Adrenal gland (tissue), 12 donors: ENCODE data around the gene CDK2AP2. TPM values are rescaled to one million over a fixed set of nuclear protein-coding genes. Genes with fewer than 3 reads are reported as not detected.

Source experiments
- DNase-seq, 7 donors: peaks; one replicate each; pipeline ENCODE4 v3.0.0-alpha.2; 2019 to 2020
- H3K27ac ChIP-seq, 5 donors: fragments of 200-600 bp; sonication (generic) in 4 of 5; 1 replicate in 3 of 5; 2 replicates in 2 of 5; pipeline versions ENCODE4 v1.5.1 to v1.8.0; 2016 to 2020; ENCODE audit warnings: mild to moderate bottlenecking in 1 of 5
- H3K27me3 ChIP-seq: fragments of 200-600 bp; 2 replicates; pipeline ENCODE4 v1.8.0; 2021
- H3K36me3 ChIP-seq, 2 donors: fragments of 200-600 bp; replicated peaks in 1 of 2; 1 replicate in 1 of 2; 2 replicates in 1 of 2; pipeline versions ENCODE4 v1.5.1 to v1.8.0; 2018 to 2022
- H3K4me1 ChIP-seq, 2 donors: fragments of 200-600 bp; replicated peaks in 1 of 2; 1 replicate in 1 of 2; 2 replicates in 1 of 2; pipeline versions ENCODE4 v1.5.1 to v1.8.0; 2018 to 2021
- H3K4me3 ChIP-seq, 4 donors: fragments of 200-600 bp; sonication (generic) in 3 of 4; one replicate each; pipeline ENCODE4 v1.5.1; 2016 to 2018
- H3K9me3 ChIP-seq, 3 donors: fragments of 200-600 bp; sonication (generic) in 1 of 3; replicated peaks in 1 of 3; 1 replicate in 2 of 3; 2 replicates in 1 of 3; pipeline versions ENCODE4 v1.5.1 to v1.8.0; 2016 to 2021
- POLR2A ChIP-seq, 2 donors: fragments of 450-650 bp; IDR thresholded peaks; one replicate each; pipeline ENCODE4 v1.6.1; 2017; ENCODE audit warnings: antibody characterized with exemption in 2 of 2, mild to moderate bottlenecking in 2 of 2, moderate library complexity in 1 of 2
- whole genome bisulfite sequencing, 4 donors: extraction: QIAGEN DNeasy Blood & Tissue Kit in 2 of 4; methylation state at CpG; one replicate each; pipeline versions ENCODE4 v1.1.5 to v1.1.7; 2013 to 2017; 5-methylcytosine and 5-hydroxymethylcytosine counted together
- intact Hi-C, 2 donors: fragments of 100-400 bp; cut with DNase I; formaldehyde crosslinking; loops; one replicate each; pipeline versions ENCODE4 v1.14.1 to v1.15.0; 2022 to 2023
- polyA plus RNA-seq, 3 donors: library from polyadenylated mRNA; stranded (reverse); fragments of 200-250 nt in 2 of 3; fragments of 350-450 nt in 1 of 3; fragmentation: Illumina TruSeq in 1 of 3; extraction: RNeasy Lipid Tissue Mini Kit (QIAGEN cat#74804) in 1 of 3; gene quantifications; one replicate each; pipeline ENCODE4 v1.2.3, GENCODE V29; 2013 to 2014
- total RNA-seq, 9 donors: library from RNA; depleted of rRNA in 4 of 9; stranded (reverse); fragments of >200 nt in 4 of 9; fragments of 120-200 nt in 1 of 9; fragmentation: NEBNext Ultra II Directional in 1 of 9; extraction: Animal tissue kit (Norgen Biotek cat#: 25700) in 1 of 9; gene quantifications; one replicate each; pipeline versions ENCODE4 v1.1.0 to v1.2.4, GENCODE V29; 2013 to 2023
- TF ChIP-seq, protein P1 (sequence below), 6 experiments: fragments of 450-650 bp in 4 of 6; fragments of 200-600 bp in 2 of 6; sonication (generic) in 1 of 6; IDR thresholded peaks; 1 replicate in 5 of 6; 2 replicates in 1 of 6; pipeline versions ENCODE4 v1.5.1 to v1.8.0; 2016 to 2021; ENCODE audit warnings: antibody characterized with exemption in 6 of 6, mild to moderate bottlenecking in 2 of 6, moderate library complexity in 1 of 6
- donor health status: healthy with polysubstance abuse.
- donor health status: Bipolar disorder and iron deficiency.
- donor health status: DM: yes; HTN: yes; CAD: no.
- donor health status: DM: no; HTN: no; CAD: no.
- donor health status: DM: no; HTN: no; CAD: no.
- donor health status: DM: yes; HTN: yes; CAD: no.

Gene CDK2AP2
- total and polyA plus RNA-seq, 12 donors = 34.0 to 218 (median 58.8) TPM

DNA sequence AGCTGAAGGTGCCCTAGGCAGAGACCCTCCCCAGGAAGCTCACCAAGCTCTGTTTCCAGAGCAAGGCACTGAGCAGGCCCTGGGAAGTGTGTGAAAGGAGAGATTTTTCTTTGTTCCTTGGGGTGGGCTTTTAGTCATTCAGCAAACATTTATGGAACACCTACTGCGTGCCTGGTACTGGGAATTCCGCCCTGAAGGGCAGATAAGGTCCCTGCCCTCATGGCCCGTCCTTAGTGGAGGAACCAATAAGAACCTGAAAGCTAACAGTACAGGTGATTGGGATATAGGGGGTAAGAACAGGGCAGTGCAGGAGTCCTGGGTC lies 42.8 kb downstream of the CDK2AP2 start:
- no peaks in the 10 kb centered on the region for H3K27me3 ChIP-seq
- peaks cover 25 to 44% of the 10 kb centered on the region in 2 donors for H3K4me1 ChIP-seq
- intact Hi-C loops = no loop called here
- WGBS, 4 donors = 43 to 63% (median 53%) methylated on average over 3 of the region's 3 CpGs
- peak overlapping the region; percentile 90 to 98 (median 93) for H3K27ac ChIP-seq
- DNase-seq = no peak
- H3K9me3 ChIP-seq = no peaks in the 10 kb centered on the region
- peak overlapping the region in 3 of 4 donors; percentile 37 to 74 (median 52) for H3K4me3 ChIP-seq
- no peaks in the 10 kb centered on the region for H3K36me3 ChIP-seq
- no peak for TF ChIP-seq POLR2A (IDR thresholded peaks at IDR 0.05)
- TF ChIP-seq, protein P1, sequence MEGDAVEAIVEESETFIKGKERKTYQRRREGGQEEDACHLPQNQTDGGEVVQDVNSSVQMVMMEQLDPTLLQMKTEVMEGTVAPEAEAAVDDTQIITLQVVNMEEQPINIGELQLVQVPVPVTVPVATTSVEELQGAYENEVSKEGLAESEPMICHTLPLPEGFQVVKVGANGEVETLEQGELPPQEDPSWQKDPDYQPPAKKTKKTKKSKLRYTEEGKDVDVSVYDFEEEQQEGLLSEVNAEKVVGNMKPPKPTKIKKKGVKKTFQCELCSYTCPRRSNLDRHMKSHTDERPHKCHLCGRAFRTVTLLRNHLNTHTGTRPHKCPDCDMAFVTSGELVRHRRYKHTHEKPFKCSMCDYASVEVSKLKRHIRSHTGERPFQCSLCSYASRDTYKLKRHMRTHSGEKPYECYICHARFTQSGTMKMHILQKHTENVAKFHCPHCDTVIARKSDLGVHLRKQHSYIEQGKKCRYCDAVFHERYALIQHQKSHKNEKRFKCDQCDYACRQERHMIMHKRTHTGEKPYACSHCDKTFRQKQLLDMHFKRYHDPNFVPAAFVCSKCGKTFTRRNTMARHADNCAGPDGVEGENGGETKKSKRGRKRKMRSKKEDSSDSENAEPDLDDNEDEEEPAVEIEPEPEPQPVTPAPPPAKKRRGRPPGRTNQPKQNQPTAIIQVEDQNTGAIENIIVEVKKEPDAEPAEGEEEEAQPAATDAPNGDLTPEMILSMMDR (IDR thresholded peaks at IDR 0.05) = no peak

DNA sequence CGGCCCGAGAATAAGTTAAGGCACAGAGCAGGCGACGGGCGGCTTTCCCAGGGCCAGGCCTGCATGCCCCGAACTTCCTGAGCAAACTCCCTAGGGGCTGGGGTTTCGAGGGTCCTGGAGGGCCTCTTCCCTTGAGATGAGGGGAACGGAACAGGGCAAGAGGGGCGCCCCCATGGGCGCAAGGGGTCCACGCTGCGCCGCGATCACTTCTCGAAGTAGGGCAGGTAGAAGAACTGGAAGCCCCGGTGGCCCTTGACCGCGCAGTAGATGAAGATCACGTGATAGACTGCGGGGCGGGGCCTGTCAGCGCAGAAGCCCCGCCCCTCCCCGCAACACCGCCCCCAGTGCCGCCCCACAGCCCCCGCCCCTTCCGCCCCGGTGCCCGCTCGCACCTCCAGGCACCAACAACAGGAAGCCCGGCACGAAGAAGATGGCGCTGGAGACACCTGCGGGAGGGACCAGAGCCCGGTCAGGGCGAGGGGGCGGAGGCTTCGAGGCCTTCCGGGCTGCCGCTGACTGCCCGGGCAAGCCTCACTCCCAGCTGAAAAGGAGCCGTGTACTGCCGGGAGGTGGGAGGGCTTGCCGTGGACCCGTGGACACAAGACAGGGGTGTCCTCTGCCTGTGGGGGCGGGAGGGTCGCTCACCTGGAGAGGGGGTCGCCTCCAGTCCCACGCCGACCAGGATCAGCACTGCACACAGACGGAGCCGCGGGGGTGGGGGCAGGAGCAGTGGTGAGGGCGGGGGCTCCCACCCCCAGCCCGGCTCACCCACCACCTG lies 43.4 kb downstream of the CDK2AP2 start:
- DNase-seq = peak; percentile 92 to 95 (median 94)
- H3K4me1 ChIP-seq = peaks cover 25 to 41% of the 10 kb centered on the region in 2 donors

DNA sequence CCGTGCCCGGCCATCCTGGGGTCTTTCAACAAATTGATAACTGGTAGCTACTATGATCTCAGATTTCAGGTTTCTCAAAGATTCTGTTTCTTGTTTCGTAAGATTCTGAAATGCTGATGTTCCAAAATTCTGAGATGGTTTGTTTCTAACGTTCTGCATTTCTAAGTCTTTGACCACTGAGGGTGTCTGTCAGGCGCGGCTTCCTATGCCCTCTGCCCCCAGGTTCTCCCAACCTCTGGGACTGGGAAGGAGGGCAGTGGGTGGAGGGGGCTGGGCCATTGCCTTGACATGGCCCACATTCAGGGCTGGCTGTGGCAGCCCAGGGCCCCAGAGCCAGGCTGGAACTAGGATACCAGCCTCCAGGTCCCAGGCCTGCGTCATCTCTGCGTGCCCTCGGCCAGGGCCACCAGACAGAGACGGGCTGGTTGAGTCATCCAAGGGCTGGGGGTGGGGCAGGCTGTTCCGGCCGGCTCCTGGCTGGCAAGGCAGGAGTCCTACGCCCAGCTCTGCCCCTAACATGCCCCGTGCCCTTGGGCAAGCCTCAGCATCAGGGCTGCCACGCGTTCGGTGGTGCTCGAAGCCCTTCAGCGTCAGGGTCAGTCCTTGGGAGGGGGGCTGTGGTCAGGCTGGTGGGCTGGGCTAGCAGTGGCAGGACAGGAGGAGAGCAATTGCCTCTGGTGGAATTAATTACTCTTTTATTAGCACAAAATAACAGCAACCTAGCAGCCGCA lies 44.1 kb downstream of the CDK2AP2 start:
- 38 to 57% (median 43%) methylated on average over 8 to 20 of the region's 20 CpGs for WGBS, 4 donors
- intact Hi-C loops = no loop called here
- Histone ChIP-seq H3K4me1 (peaks cover 25 to 39% of the 10 kb centered on the region in 2 donors), H3K36me3 (no peaks in the 10 kb centered on the region), H3K27me3 (no peaks in the 10 kb centered on the region), H3K4me3 (peak overlapping the region in 2 of 4 donors; percentile 52 to 74), H3K9me3 (no peaks in the 10 kb centered on the region), H3K27ac (peak overlapping the region; percentile 90 to 98 (median 93))
- peak; percentile 96 to 98 (median 98) for DNase-seq
- peak; percentile 33 to 82 for TF ChIP-seq POLR2A (IDR thresholded peaks at IDR 0.05)
- TF ChIP-seq, protein P1 (IDR thresholded peaks at IDR 0.05) = no peak

More for the DNA sequence above, 43.4 kb downstream of the CDK2AP2 start:
- Histone ChIP-seq H3K27ac (peak overlapping the region; percentile 90 to 98 (median 93)), H3K4me3 (peak overlapping the region in 3 of 4 donors; percentile 37 to 74 (median 52)), H3K27me3 (no peaks in the 10 kb centered on the region), H3K36me3 (no peaks in the 10 kb centered on the region), H3K9me3 (no peaks in the 10 kb centered on the region)
- TF ChIP-seq, protein P1 (IDR thresholded peaks at IDR 0.05) = no peak
- peak in 1 of 2 donors; percentile 68 for TF ChIP-seq POLR2A (IDR thresholded peaks at IDR 0.05)
- intact Hi-C loops = no loop called here
- 0 to 19% (median 7%) methylated on average over 7 to 56 of the region's 56 CpGs for WGBS, 4 donors

GRCh38 chr11:67463186-67463585 lies 44.8 kb downstream of the CDK2AP2 start:
- intact Hi-C loops = no loop called here
- peaks cover 22 to 36% of the 10 kb centered on the region in 2 donors for H3K4me1 ChIP-seq
- 54 to 69% (median 62%) methylated on average over 5 to 10 of the region's 10 CpGs for WGBS, 4 donors
- no peak overlapping the region for H3K4me3 ChIP-seq
- H3K27ac ChIP-seq = peak overlapping the region; percentile 90 to 98 (median 93)
- no peaks in the 10 kb centered on the region for H3K36me3 ChIP-seq
- peak in 3 of 7 donors; percentile 50 to 70 (median 59) for DNase-seq
- TF ChIP-seq, protein P1 (IDR thresholded peaks at IDR 0.05) = peak in 1 of 6 experiments; percentile 34
- no peak for TF ChIP-seq POLR2A (IDR thresholded peaks at IDR 0.05)
- H3K9me3 ChIP-seq = no peaks in the 10 kb centered on the region
- no peaks in the 10 kb centered on the region for H3K27me3 ChIP-seq
